NT2/D1 (cell line): ENCODE measurements around the gene SLC5A9.

Experiments
- SUZ12 ChIP-seq: IDR thresholded peaks from 2 replicates; pipeline ENCODE4 v1.6.1; 2011; ENCODE audit not compliant: insufficient read length, insufficient read depth; ENCODE audit errors: extremely low read depth
- YY1 ChIP-seq: IDR thresholded peaks from 2 replicates; pipeline ENCODE4 v1.6.1; 2011; ENCODE audit not compliant: insufficient read length, insufficient read depth
- ZNF274 ChIP-seq: IDR thresholded peaks from 2 replicates; pipeline ENCODE4 v1.6.1; 2011; ENCODE audit warnings: mild to moderate bottlenecking, low read depth, low read length

DNA sequence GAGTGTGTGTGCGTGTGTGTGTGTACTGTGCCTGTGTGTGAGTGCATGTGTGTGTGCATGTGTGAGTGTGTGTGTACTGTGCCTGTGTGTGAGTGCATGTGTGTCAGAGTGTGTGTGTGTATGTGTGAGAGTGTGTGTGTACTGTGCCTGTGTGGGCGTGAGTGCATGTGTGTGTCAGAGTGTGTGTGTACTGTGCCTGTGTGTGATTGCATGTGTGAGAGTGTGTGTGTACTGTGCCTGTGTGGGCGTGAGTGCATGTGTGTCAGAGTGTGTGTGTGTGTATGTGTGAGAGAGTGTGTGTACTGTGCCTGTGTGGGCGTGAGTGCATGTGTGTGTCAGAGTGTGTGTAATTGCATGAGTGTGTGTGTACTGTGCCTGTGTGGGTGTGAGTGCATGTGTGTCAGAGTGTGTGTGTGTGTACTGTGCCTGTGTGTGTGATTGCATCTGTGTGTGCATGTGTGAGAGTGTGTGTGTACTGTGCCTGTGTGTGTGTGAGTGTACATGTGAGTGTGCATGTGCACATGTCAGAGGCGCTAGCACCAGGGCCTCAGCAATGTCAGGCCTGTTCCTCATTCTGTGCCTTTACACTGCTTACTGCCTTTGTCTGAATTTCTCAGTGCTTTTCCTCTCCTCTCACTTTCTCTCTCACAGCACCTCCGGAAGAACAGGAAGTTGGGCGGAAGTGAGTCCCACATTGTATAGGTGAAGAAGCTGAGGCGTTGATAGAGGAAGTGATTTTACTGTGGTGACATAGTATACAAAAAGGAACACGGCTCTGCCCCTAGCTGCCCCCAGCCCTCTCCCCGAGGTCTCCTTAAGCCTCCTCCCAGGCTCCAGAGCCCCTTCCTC, 4.9 kb downstream of the SLC5A9 start:
- TF ChIP-seq SUZ12 (no peak), ZNF274 (no peak), YY1 (no peak)
